H1 (cell line): Measurements from ENCODE around the gene STRIT1. TPM values are rescaled to one million over a fixed set of nuclear protein-coding genes. Genes with fewer than 3 reads are reported as not detected.

Experiments used
- CTCF ChIA-PET: fragments of 300-600 bp; sonication (Branson Sonifier 250); formaldehyde crosslinking; loops from one replicate; lab custom pipeline; 2021; ENCODE audit not compliant: partially characterized antibody; lab: Charles Lee
- POLR2A ChIA-PET: fragments of 300-600 bp; sonication (Branson Sonifier 250); formaldehyde crosslinking; loops from one replicate; lab custom pipeline; 2021; ENCODE audit warnings: inconsistent platforms; ENCODE audit not compliant: partially characterized antibody; lab: Charles Lee
- DNase-seq, 2 experiments: peaks; one replicate each; pipeline versions ENCODE4 v3.0.0 to v3.0.0-alpha.2; 2010 to 2022; ENCODE audit warnings: low spot score in 2 of 2, low read depth in 1 of 2, mixed read lengths in 1 of 2
- FAIRE-seq: peaks from 2 replicates; lab custom pipeline; 2011; peaks lifted over from hg19 to GRCh38; lab: Jason Lieb, UNC
- H2AFZ ChIP-seq: 2 replicates; pipeline ENCODE4 v1.8.1; 2012; ENCODE audit warnings: low read length, inconsistent platforms
- H2AK5ac ChIP-seq: 2 replicates; pipeline ENCODE4 v1.6.1; 2013; ENCODE audit warnings: low read depth, low read length
- H2BK120ac ChIP-seq: replicated peaks from 2 replicates; pipeline ENCODE3; 2013; ENCODE audit warnings: low read depth, low read length, inconsistent platforms
- H2BK12ac ChIP-seq: 2 replicates; pipeline ENCODE4 v1.6.1; 2013; ENCODE audit warnings: low read depth, low read length
- H2BK15ac ChIP-seq: 2 replicates; pipeline ENCODE4 v1.6.1; 2013; ENCODE audit warnings: low read length
- H2BK20ac ChIP-seq: 2 replicates; pipeline ENCODE4 v1.6.1; 2013; ENCODE audit warnings: low read length
- H2BK5ac ChIP-seq: 2 replicates; pipeline ENCODE4 v1.6.1; 2013; ENCODE audit warnings: low read depth, low read length
- H3K14ac ChIP-seq: 2 replicates; pipeline ENCODE4 v1.6.1; 2013; ENCODE audit warnings: inconsistent platforms; ENCODE audit not compliant: insufficient read length
- H3K18ac ChIP-seq: 2 replicates; pipeline ENCODE4 v1.6.1; 2013; ENCODE audit warnings: low read length; ENCODE audit errors: extremely low read depth
- H3K23ac ChIP-seq: 2 replicates; pipeline ENCODE4 v1.6.1; 2013; ENCODE audit warnings: inconsistent platforms; ENCODE audit not compliant: insufficient read length
- H3K23me2 ChIP-seq: 2 replicates; pipeline ENCODE4 v1.6.1; 2013; ENCODE audit warnings: low read depth, low read length
- H3K27ac ChIP-seq: 2 replicates; pipeline ENCODE4 v1.6.1; 2011; ENCODE audit warnings: low read depth, low read length, inconsistent platforms
- H3K27me3 ChIP-seq, 4 experiments: replicated peaks in 1 of 4; 1 replicate in 1 of 4; 2 replicates in 3 of 4; pipeline versions ENCODE4 v1.6.1 to v1.8.1; 2011 to 2013; ENCODE audit warnings: low read length in 3 of 4, mild to moderate bottlenecking in 3 of 4, inconsistent platforms in 2 of 4, mixed read lengths in 2 of 4, moderate library complexity in 1 of 4; ENCODE audit not compliant: control insufficient read depth in 3 of 4, insufficient read depth in 3 of 4; ENCODE audit errors: extremely low read depth in 1 of 4
- H3K36me3 ChIP-seq, 4 experiments: 2 replicates each; pipeline versions ENCODE4 v1.6.1 to v1.8.1; 2011 to 2013; ENCODE audit warnings: mild to moderate bottlenecking in 4 of 4, low read length in 3 of 4, moderate library complexity in 2 of 4, control low read depth in 1 of 4, inconsistent platforms in 1 of 4; ENCODE audit not compliant: insufficient read depth in 4 of 4, control insufficient read depth in 2 of 4
- H3K4ac ChIP-seq: replicated peaks from 2 replicates; pipeline ENCODE3; 2013; ENCODE audit warnings: low read length, low read depth, mixed read lengths, inconsistent platforms; ENCODE audit not compliant: insufficient read length
- H3K4me1 ChIP-seq, 4 experiments: replicated peaks in 1 of 4; 1 replicate in 1 of 4; 2 replicates in 3 of 4; pipeline versions ENCODE4 v1.6.1 to v1.8.1; 2011 to 2013; ENCODE audit warnings: low read length in 3 of 4, inconsistent platforms in 2 of 4, mixed read lengths in 1 of 4; ENCODE audit not compliant: insufficient read depth in 4 of 4, control insufficient read depth in 3 of 4
- H3K4me2 ChIP-seq, 2 experiments: 2 replicates each; pipeline versions ENCODE4 v1.6.1 to v1.8.1; 2011 to 2013; ENCODE audit warnings: low read depth in 2 of 2, low read length in 2 of 2, control low read depth in 1 of 2, inconsistent platforms in 1 of 2, mild to moderate bottlenecking in 1 of 2; ENCODE audit not compliant: insufficient read depth in 1 of 2
- H3K4me3 ChIP-seq, 4 experiments: fragments of 200-600, 300-600 bp in 1 of 4; sonication (generic), shearing (Covaris generic), sonication (Bioruptor Twin) in 1 of 4; 2 replicates each; pipeline versions ENCODE4 v1.5.1 to v1.8.1; 2011 to 2016; ENCODE audit warnings: low read length in 4 of 4, low read depth in 3 of 4, control low read depth in 2 of 4, inconsistent platforms in 2 of 4, mild to moderate bottlenecking in 2 of 4, mixed read lengths in 1 of 4, moderate library complexity in 1 of 4; ENCODE audit not compliant: insufficient read depth in 2 of 4; ENCODE audit errors: extremely low read depth in 1 of 4
- H3K56ac ChIP-seq: replicated peaks from 2 replicates; pipeline ENCODE3; 2013; ENCODE audit warnings: low read depth, mild to moderate bottlenecking, mixed read lengths, low read length, inconsistent platforms; ENCODE audit not compliant: insufficient read length
- H3K79me1 ChIP-seq: 2 replicates; pipeline ENCODE4 v1.6.1; 2013; ENCODE audit warnings: low read depth, low read length, control low read depth
- H3K79me2 ChIP-seq, 2 experiments: 2 replicates each; pipeline versions ENCODE4 v1.6.1 to v1.8.1; 2012 to 2013; ENCODE audit warnings: low read length in 2 of 2, mild to moderate bottlenecking in 2 of 2, inconsistent platforms in 1 of 2; ENCODE audit not compliant: insufficient read depth in 2 of 2, control insufficient read depth in 1 of 2
- H3K9ac ChIP-seq, 4 experiments: replicated peaks in 1 of 4; 1 replicate in 1 of 4; 2 replicates in 3 of 4; pipeline versions ENCODE4 v1.6.1 to v1.8.1; 2011 to 2013; ENCODE audit warnings: low read depth in 3 of 4, low read length in 3 of 4, control low read depth in 2 of 4, mild to moderate bottlenecking in 2 of 4, moderate library complexity in 2 of 4, inconsistent platforms in 1 of 4; ENCODE audit errors: extremely low read depth in 1 of 4
- H3K9me3 ChIP-seq, 2 experiments: 2 replicates each; pipeline versions ENCODE4 v1.6.1 to v1.8.1; 2012 to 2013; ENCODE audit warnings: mild to moderate bottlenecking in 2 of 2, moderate library complexity in 2 of 2, control low read depth in 1 of 2, inconsistent platforms in 1 of 2, low read depth in 1 of 2, low read length in 1 of 2, mixed read lengths in 1 of 2; ENCODE audit not compliant: insufficient read depth in 2 of 2
- H4K20me1 ChIP-seq, 2 experiments: replicated peaks in 1 of 2; 2 replicates each; pipeline versions ENCODE3 to v1.8.1; 2011 to 2013; ENCODE audit warnings: inconsistent platforms in 2 of 2, low read length in 2 of 2, mild to moderate bottlenecking in 1 of 2; ENCODE audit not compliant: insufficient read depth in 2 of 2, control insufficient read depth in 1 of 2
- H4K5ac ChIP-seq: 2 replicates; pipeline ENCODE4 v1.6.1; 2013; ENCODE audit warnings: low read length, low read depth, mixed read lengths, inconsistent platforms; ENCODE audit not compliant: insufficient read length
- H4K8ac ChIP-seq: 2 replicates; pipeline ENCODE4 v1.8.0; 2013; ENCODE audit warnings: mild to moderate bottlenecking, moderate library complexity, low read length, inconsistent platforms; ENCODE audit not compliant: insufficient read depth; ENCODE audit errors: extremely low read depth
- H4K91ac ChIP-seq: replicated peaks from 2 replicates; pipeline ENCODE3; 2013; ENCODE audit warnings: low read length, mixed read lengths, inconsistent platforms; ENCODE audit not compliant: insufficient read length
- WGBS, 2 experiments: shearing (Covaris generic) in 1 of 2; methylation state at CpG; one replicate each; pipeline versions ENCODE4 v1.1.6 to v1.1.7; 2013 to 2015; ENCODE audit warnings: low lambda C conversion rate in 2 of 2, mixed read lengths in 2 of 2, inconsistent platforms in 1 of 2, low coverage in 1 of 2, missing lambda C conversion rate in 1 of 2; ENCODE audit not compliant: insufficient replicate concordance in 2 of 2, insufficient coverage in 1 of 2, insufficient read length in 1 of 2; ENCODE audit errors: extremely low coverage in 1 of 2, missing lambda C conversion rate in 1 of 2; 5-methylcytosine and 5-hydroxymethylcytosine counted together
- polyA plus RNA-seq, 7 experiments: library from polyadenylated mRNA; depleted of rRNA in 3 of 7; stranded (reverse) in 5 of 7; unstranded in 2 of 7; fragments of >200 nt in 5 of 7; fragments of 200-250 nt in 2 of 7; gene quantifications; 1 replicate in 5 of 7; 2 replicates in 1 of 7; 4 replicates in 1 of 7; pipeline versions ENCODE4 v1.2.1 to v1.2.3, GENCODE V29; 2011 to 2013; ENCODE audit warnings: missing spikeins in 2 of 7, mixed read lengths in 2 of 7
- total RNA-seq: library from RNA; stranded (reverse); fragmentation: NEBNext Ultra II Directional; extraction: Animal tissue kit (Norgen Biotek cat#: 25700); gene quantifications from 2 replicates; pipeline ENCODE4 v1.2.1, GENCODE V29; 2021
- TF ChIP-seq, protein P1 (sequence below): IDR thresholded peaks from 2 replicates; pipeline ENCODE4 v1.6.1; 2011; ENCODE audit warnings: low read depth, mild to moderate bottlenecking, low read length; ENCODE audit not compliant: insufficient read depth

STRIT1 gene
- total and polyA plus RNA-seq, 2 of the 8 experiments (the other 6 are each of a cell fraction or from before 2014, with no cell fraction given) = 0.15 to 0.47 TPM

DNA sequence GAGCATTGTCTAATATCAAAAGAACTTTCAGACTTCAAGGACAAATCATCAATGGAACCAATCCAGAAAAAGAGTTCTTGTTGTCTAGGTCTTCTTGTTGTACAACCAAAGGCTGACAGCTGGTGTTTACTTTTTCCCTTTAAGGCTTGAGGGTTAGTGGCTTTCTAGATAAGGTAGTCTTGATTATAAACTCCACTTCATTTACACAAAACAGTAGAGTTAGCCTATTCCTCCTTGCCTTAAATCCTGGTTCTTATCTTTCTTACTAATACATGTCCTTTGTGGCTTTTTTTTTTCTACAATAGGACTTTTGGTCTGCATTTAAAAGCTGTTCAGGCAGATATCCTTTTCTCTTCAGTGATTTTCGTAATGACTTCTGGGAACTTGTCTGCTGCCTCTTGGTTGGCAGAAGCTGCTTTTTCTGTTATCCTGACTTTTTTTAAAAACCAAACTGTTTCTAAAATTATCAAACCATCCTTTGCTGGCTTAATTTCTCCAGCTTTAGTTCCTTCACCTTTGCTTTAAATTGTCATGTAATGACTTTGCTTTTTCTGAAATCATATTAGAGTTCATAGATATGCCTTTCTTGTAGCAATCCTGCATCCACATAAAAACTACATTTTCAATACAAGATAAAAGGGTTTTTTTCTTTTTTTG is 44.8 kb downstream of the STRIT1 start:
- H2BK120ac ChIP-seq = no peak overlapping the region
- H3K27ac ChIP-seq = no peak overlapping the region
- no peaks in the 10 kb centered on the region; a peak in 1 of 8 replicates for H3K36me3 ChIP-seq
- DNase-seq = no peak
- no peak overlapping the region for H4K8ac ChIP-seq
- CTCF ChIA-PET = no interaction called here
- H3K4me2 ChIP-seq = no peak overlapping the region
- H2BK12ac ChIP-seq = no peak overlapping the region
- no peak overlapping the region for H4K91ac ChIP-seq
- H3K4me3 ChIP-seq = no peak overlapping the region
- H2AFZ ChIP-seq = no peak overlapping the region
- no peak overlapping the region for H2AK5ac ChIP-seq
- H3K23me2 ChIP-seq = no peaks in the 10 kb centered on the region; the same call in 1 of the 2 replicates
- H3K4ac ChIP-seq = no peak overlapping the region
- no peaks in the 10 kb centered on the region for H3K27me3 ChIP-seq
- H4K5ac ChIP-seq = no peak overlapping the region
- no peak overlapping the region for H2BK5ac ChIP-seq
- no peak overlapping the region for H3K18ac ChIP-seq
- H4K20me1 ChIP-seq = no peaks in the 10 kb centered on the region
- POLR2A ChIA-PET = no interaction called here
- H3K4me1 ChIP-seq = no peaks in the 10 kb centered on the region
- TF ChIP-seq, protein P1, sequence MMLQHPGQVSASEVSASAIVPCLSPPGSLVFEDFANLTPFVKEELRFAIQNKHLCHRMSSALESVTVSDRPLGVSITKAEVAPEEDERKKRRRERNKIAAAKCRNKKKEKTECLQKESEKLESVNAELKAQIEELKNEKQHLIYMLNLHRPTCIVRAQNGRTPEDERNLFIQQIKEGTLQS = no peak
- no peak overlapping the region for H3K9ac ChIP-seq
- H3K79me1 ChIP-seq = no peaks in the 10 kb centered on the region
- no peak overlapping the region for H3K14ac ChIP-seq
- H3K79me2 ChIP-seq = no peaks in the 10 kb centered on the region
- WGBS, 2 experiments = 74% methylated on average over 1 of the region's 1 CpG; no CpG with 5 or more reads in 1 of the 2 experiments
- H3K9me3 ChIP-seq = no peaks in the 10 kb centered on the region
- H3K56ac ChIP-seq = no peak overlapping the region
- no peak overlapping the region for H3K23ac ChIP-seq
- no peak overlapping the region for H2BK20ac ChIP-seq
- no peak overlapping the region for H2BK15ac ChIP-seq
- FAIRE-seq = no peak
